ENCODE data around the gene CELSR2. TPM values are rescaled to one million over a fixed set of nuclear protein-coding genes. Genes with fewer than 3 reads are reported as not detected.

CELSR2 gene
- total RNA-seq, 4 donors from 2014 or later, result 23.4 to 57.2 (median 39.9) TPM

DNA sequence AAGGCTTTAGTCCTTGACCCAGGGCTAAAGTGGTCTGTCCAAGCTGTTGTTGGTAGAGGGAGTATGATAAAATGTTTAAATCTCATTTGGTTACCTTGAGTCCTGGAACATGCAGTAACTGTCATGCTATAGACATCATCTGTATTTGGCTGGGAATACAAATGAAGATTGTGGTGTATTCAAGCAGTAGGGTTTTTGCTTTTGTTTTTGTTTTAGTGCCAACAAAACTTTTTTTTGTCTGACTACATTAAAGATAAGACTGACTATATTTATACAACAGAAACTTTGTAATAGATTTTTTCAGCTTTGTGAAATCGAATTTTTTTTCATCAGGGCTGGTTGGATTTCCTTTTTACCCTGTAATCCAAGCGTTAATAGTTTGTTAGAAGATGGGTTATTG is 43.0 kb upstream of the CELSR2 start:
- no peaks in the 10 kb centered on the region for H3K36me3 ChIP-seq
- intact Hi-C loops (cut with DNase I), result loop anchor here (10.0 kb wide), 1 partner anchor 48 kb away; no protein-coding TSS in a partner anchor
- 64 to 78% methylated on average over 2 of the region's 2 CpGs for WGBS, 2 donors
- H3K27me3 ChIP-seq, result no peaks in the 10 kb centered on the region
- DNase-seq, result no peak
- no peak overlapping the region for H3K4me3 ChIP-seq
- no peaks in the 10 kb centered on the region for H3K9me3 ChIP-seq
- H3K27ac ChIP-seq, result no peak overlapping the region
- peaks cover 1 to 46% (median 16%) of the 10 kb centered on the region in 3 donors for H3K4me1 ChIP-seq
- no peak for TF ChIP-seq POLR2A (IDR thresholded peaks at IDR 0.05)
- TF ChIP-seq, protein P1, sequence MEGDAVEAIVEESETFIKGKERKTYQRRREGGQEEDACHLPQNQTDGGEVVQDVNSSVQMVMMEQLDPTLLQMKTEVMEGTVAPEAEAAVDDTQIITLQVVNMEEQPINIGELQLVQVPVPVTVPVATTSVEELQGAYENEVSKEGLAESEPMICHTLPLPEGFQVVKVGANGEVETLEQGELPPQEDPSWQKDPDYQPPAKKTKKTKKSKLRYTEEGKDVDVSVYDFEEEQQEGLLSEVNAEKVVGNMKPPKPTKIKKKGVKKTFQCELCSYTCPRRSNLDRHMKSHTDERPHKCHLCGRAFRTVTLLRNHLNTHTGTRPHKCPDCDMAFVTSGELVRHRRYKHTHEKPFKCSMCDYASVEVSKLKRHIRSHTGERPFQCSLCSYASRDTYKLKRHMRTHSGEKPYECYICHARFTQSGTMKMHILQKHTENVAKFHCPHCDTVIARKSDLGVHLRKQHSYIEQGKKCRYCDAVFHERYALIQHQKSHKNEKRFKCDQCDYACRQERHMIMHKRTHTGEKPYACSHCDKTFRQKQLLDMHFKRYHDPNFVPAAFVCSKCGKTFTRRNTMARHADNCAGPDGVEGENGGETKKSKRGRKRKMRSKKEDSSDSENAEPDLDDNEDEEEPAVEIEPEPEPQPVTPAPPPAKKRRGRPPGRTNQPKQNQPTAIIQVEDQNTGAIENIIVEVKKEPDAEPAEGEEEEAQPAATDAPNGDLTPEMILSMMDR (IDR thresholded peaks at IDR 0.05), result no peak

DNA sequence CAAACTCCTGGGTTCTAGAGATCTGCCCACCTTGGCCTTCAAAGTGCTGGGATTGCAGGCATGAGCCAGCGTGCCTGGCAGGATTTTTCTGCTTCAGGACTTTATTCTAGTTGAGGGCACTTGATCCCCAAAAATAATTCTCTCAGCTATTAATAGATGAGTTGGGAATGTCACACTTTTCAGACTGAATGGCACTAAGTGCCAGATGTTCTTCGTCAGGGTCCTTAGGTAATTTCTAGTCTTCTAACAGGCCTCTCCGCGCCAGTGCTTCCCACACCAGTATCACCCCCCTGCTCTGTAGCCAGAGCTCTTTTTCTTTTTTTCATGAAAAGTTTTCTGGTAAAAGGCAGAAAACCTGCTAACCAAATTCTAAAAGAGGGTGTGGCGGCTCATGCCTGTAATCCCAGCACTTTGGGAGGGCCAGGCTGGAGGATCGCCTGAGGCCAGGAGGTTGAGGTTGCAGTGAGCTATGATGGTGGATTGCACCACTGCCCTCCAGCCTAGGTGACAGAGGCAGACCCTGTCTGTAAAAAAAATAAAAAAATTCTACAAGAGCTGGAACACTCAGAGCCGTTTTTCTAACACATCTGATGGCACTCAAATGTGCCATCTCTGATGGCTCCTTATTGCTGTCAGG is 41.8 kb upstream of the CELSR2 start:
- H3K4me1 ChIP-seq, result peaks cover 0 to 41% (median 16%) of the 10 kb centered on the region in 3 donors

GRCh38 chr1:109208394-109208793 is 40.9 kb upstream of the CELSR2 start:
- Histone ChIP-seq H3K4me3 (no peak overlapping the region), H3K4me1 (peaks cover 0 to 45% (median 16%) of the 10 kb centered on the region in 3 donors), H3K36me3 (no peaks in the 10 kb centered on the region), H3K27me3 (no peaks in the 10 kb centered on the region), H3K27ac (no peak overlapping the region), H3K9me3 (no peaks in the 10 kb centered on the region)
- DNase-seq, result no peak
- intact Hi-C loops (cut with DNase I), result loop anchor here (10.0 kb wide), 1 partner anchor 46 kb away; no protein-coding TSS in a partner anchor
- WGBS, 2 donors, result 51 to 68% methylated on average over 7 of the region's 7 CpGs
- TF ChIP-seq, protein P1 (IDR thresholded peaks at IDR 0.05), result no peak
- no peak for TF ChIP-seq POLR2A (IDR thresholded peaks at IDR 0.05)

More for the DNA sequence above, 41.8 kb upstream of the CELSR2 start:
- DNase-seq, result no peak
- Histone ChIP-seq H3K27me3 (no peaks in the 10 kb centered on the region), H3K27ac (no peak overlapping the region), H3K4me3 (no peak overlapping the region), H3K9me3 (no peaks in the 10 kb centered on the region), H3K36me3 (no peaks in the 10 kb centered on the region)
- intact Hi-C loops (cut with DNase I), result loop anchor here (10.0 kb wide), 1 partner anchor 47 kb away; no protein-coding TSS in a partner anchor
- 58 to 85% methylated on average over 7 of the region's 7 CpGs for WGBS, 2 donors
- TF ChIP-seq, protein P1 (IDR thresholded peaks at IDR 0.05), result no peak
- no peak for TF ChIP-seq POLR2A (IDR thresholded peaks at IDR 0.05)

DNA sequence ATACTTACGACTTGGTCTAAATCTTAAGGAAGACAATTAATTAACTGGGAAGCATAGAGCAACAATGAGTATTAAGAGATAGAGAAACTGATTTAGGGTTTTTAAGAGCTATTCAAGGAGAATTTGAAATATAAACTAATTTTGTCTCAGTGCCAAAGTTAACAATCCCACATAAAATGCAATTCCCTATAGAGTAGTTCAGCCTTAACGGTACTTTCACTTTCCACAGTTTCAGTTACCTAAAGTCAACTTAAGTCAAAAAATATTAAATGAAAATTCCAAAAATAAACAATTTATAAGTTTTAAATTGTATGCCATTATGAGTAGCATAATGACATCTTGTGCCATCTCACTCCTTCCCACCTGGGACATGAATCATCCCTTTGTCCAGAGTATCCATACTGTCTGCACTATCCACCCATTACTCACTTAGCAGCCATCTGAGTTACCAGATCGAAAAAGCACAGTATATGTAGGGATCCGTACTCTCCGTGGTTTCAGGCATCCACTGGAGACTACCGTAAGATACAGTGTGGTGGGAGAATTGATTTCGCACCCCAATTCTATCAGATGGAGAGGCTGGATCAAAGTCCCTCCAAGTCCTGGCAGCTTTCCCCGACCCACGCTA is 40.4 kb upstream of the CELSR2 start:
- intact Hi-C loops (cut with DNase I), result loop anchor here (10.0 kb wide), 1 partner anchor 46 kb away; no protein-coding TSS in a partner anchor

More for the DNA sequence above, 40.4 kb upstream of the CELSR2 start:
- Histone ChIP-seq H3K4me1 (peaks cover 0 to 48% (median 16%) of the 10 kb centered on the region in 3 donors), H3K36me3 (no peaks in the 10 kb centered on the region), H3K27ac (no peak overlapping the region), H3K4me3 (peak overlapping the region in 1 of 4 donors; percentile 10), H3K27me3 (no peaks in the 10 kb centered on the region), H3K9me3 (no peaks in the 10 kb centered on the region)
- no peak for TF ChIP-seq POLR2A (IDR thresholded peaks at IDR 0.05)
- TF ChIP-seq, protein P1 (IDR thresholded peaks at IDR 0.05), result no peak
- 61 to 65% methylated on average over 9 of the region's 9 CpGs for WGBS, 2 donors
- DNase-seq, result no peak

Measured in esophagus squamous epithelium (tissue), 5 donors.